ENCODE measurements around the gene OR4D9. TPM values are rescaled to one million over a fixed set of nuclear protein-coding genes. Genes with fewer than 3 reads are reported as not detected.

OR4D9 gene
- total and polyA plus RNA-seq, 2 donors (not counting 3 experiments of a cell fraction or from before 2014, with no cell fraction given) = not detected

DNA sequence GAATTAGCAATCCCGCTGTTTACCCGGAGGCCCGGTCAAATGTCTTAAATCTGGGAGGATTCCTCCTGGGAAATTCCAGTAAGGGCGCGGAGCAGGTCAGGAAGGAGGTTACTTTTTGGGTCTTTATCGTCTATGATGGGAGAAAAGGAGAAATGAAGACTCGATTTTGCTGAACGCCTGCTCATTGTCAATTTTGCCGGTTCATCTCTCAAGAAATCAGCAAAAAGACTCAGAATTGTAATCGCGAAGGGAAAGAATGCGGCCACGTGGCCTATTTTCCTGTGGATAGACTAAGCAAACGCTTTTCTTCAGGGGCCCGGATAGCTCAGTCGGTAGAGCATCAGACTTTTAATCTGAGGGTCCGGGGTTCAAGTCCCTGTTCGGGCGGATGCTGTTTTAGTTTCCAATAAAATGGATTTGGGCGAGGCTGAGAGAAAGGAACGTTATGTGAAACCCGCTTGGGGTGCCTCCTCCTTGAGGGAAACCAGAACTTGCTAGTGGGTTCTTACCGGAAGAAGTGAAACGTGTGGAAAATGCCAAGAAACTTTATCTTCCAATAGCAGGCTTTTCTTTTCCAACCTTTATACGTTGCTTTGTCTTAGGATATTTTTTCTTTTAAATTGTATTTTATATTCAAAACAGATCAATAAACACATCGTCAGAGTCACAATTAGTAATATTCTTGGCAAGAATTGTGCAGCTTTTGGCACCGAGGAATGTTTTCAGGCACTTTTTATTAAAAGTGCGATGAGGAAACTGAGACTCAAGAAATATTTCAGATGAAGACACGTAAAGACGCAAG is 45.0 kb downstream of the OR4D9 start:
- H3K27me3 ChIP-seq (ENCODE audit: control insufficient read depth in 2 of 2, insufficient read depth in 2 of 2, low read length in 2 of 2) = no peaks in the 10 kb centered on the region
- H3K27ac ChIP-seq (ENCODE audit: insufficient read depth, low read depth, low read length) = peak overlapping the region; percentile 60
- no peaks in the 10 kb centered on the region for H3K79me2 ChIP-seq (ENCODE audit: control insufficient read depth, insufficient read depth, low read length)
- peaks cover 9% of the 10 kb centered on the region for H3K4me1 ChIP-seq (ENCODE audit: control insufficient read depth, extremely low read depth, insufficient read depth, low read length)
- no TSS peak for BruUV-seq (replicated peaks)
- H3K9ac ChIP-seq (replicated peaks; ENCODE audit: extremely low read depth, insufficient read depth, low read length) = peak overlapping the region; percentile 81
- no peaks in the 10 kb centered on the region for H4K20me1 ChIP-seq (replicated peaks; ENCODE audit: control insufficient read depth, extremely low read depth, insufficient read depth, low read length)
- peak overlapping the region; percentile 25 to 83 (median 79) for H3K4me3 ChIP-seq (replicated peaks in 1 of 3; ENCODE audit: insufficient read depth in 1 of 3, low read depth in 1 of 3, low read length in 3 of 3)
- H3K9me1 ChIP-seq (replicated peaks; ENCODE audit: control insufficient read depth, extremely low read depth, insufficient read depth, low read length) = no peaks in the 10 kb centered on the region
- no peaks in the 10 kb centered on the region for H3K36me3 ChIP-seq (ENCODE audit: control insufficient read depth in 2 of 2, extremely low read depth in 1 of 2, insufficient read depth in 2 of 2, low read length in 2 of 2)
- peak; percentile 81 for FAIRE-seq
- dilution Hi-C loops (cut with MboI; ENCODE audit: extremely low pct_ligation_motif_present, low sequenced_read_pairs) (no loop called here), intact Hi-C loops (cut with micrococcal nuclease) (loop anchor here (5.0 to 10.0 kb wide), 2 partner anchors 414 to 638 kb away; partner anchors contain the start of gene FAM111A)
- H3K4me2 ChIP-seq (ENCODE audit: insufficient read depth, low read length) = peak overlapping the region; percentile 87
- ChIA-PET CTCF (interaction anchor here (0.9 to 2.5 kb wide), 4 partner anchors 10 to 59 kb away, joined by 3 to 8 read pairs (median 4); partner anchors contain the start of gene OSBP), POLR2A (interaction anchor here (1.2 to 1.3 kb wide), 2 partner anchors 9 to 113 kb away, joined by 3 to 4 read pairs; partner anchors contain the start of gene PATL1)
- TF ChIP-seq GATA2 (IDR thresholded peaks at IDR 0.05; ENCODE audit: insufficient read depth, insufficient read length, low read depth, low read length) (no peak), EZH2 (IDR thresholded peaks at IDR 0.05; ENCODE audit: borderline replicate concordance, low read depth, low read length, severe bottlenecking) (no peak), JUN (IDR thresholded peaks at IDR 0.05; ENCODE audit: borderline replicate concordance, insufficient read depth, insufficient read length, low read depth) (no peak), POLR2AphosphoS5 (IDR thresholded peaks at IDR 0.05; ENCODE audit: insufficient read depth, low read depth, low read length) (no peak), POLR2A (IDR thresholded peaks at IDR 0.05; ENCODE audit: low read depth, low read length) (peak; percentile 6), MYC (IDR thresholded peaks at IDR 0.05; ENCODE audit: low read depth, low read length) (no peak), FOS (IDR thresholded peaks at IDR 0.05; ENCODE audit: borderline replicate concordance, insufficient read depth, low read length) (no peak)
- TF ChIP-seq, protein P1, sequence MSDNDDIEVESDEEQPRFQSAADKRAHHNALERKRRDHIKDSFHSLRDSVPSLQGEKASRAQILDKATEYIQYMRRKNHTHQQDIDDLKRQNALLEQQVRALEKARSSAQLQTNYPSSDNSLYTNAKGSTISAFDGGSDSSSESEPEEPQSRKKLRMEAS (IDR thresholded peaks at IDR 0.05; ENCODE audit: insufficient read depth, insufficient read length) = peak; percentile 86
- TF ChIP-seq, protein P2, sequence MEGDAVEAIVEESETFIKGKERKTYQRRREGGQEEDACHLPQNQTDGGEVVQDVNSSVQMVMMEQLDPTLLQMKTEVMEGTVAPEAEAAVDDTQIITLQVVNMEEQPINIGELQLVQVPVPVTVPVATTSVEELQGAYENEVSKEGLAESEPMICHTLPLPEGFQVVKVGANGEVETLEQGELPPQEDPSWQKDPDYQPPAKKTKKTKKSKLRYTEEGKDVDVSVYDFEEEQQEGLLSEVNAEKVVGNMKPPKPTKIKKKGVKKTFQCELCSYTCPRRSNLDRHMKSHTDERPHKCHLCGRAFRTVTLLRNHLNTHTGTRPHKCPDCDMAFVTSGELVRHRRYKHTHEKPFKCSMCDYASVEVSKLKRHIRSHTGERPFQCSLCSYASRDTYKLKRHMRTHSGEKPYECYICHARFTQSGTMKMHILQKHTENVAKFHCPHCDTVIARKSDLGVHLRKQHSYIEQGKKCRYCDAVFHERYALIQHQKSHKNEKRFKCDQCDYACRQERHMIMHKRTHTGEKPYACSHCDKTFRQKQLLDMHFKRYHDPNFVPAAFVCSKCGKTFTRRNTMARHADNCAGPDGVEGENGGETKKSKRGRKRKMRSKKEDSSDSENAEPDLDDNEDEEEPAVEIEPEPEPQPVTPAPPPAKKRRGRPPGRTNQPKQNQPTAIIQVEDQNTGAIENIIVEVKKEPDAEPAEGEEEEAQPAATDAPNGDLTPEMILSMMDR (IDR thresholded peaks at IDR 0.05; ENCODE audit: extremely low read depth in 1 of 2, insufficient read depth in 1 of 2, low read depth in 1 of 2, low read length in 2 of 2) = no peak
- DNase-seq (ENCODE audit: low read depth, low spot score) = peak; percentile 75
- H3K9me3 ChIP-seq (replicated peaks; ENCODE audit: control insufficient read depth, insufficient read depth, low read length) = no peaks in the 10 kb centered on the region
- H2AFZ ChIP-seq (ENCODE audit: low read depth, low read length) = peak overlapping the region; percentile 76

Measured in endothelial cell of umbilical vein (primary cell).